Osteocyte (in vitro differentiated cells): Measurements from ENCODE around the gene ATP6V1C2. TPM values are rescaled to one million over a fixed set of nuclear protein-coding genes. Genes with fewer than 3 reads are reported as not detected.

Experiments
- DNase-seq: peaks from one replicate; pipeline ENCODE4 v3.0.0; 2021; ENCODE audit warnings: mixed read lengths; ENCODE audit not compliant: unreplicated experiment; ENCODE audit errors: extremely low spot score
- H3K27ac Mint-ChIP-seq: one replicate; pipeline ENCODE4 v1.8.0; 2021; ENCODE audit warnings: mild to moderate bottlenecking, mixed read lengths; ENCODE audit not compliant: unreplicated experiment
- H3K27me3 Mint-ChIP-seq: one replicate; pipeline ENCODE4 v1.8.0; 2021; ENCODE audit warnings: mixed read lengths; ENCODE audit not compliant: unreplicated experiment
- H3K36me3 Mint-ChIP-seq: one replicate; pipeline ENCODE4 v1.8.0; 2021; ENCODE audit warnings: mixed read lengths; ENCODE audit not compliant: unreplicated experiment
- H3K4me1 Mint-ChIP-seq: one replicate; pipeline ENCODE4 v1.8.0; 2021; ENCODE audit warnings: mixed read lengths; ENCODE audit not compliant: unreplicated experiment
- H3K4me3 Mint-ChIP-seq: one replicate; pipeline ENCODE4 v1.8.0; 2021; ENCODE audit warnings: mild to moderate bottlenecking, moderate library complexity, mixed read lengths; ENCODE audit not compliant: unreplicated experiment
- H3K9me3 Mint-ChIP-seq: one replicate; pipeline ENCODE4 v1.8.0; 2021; ENCODE audit warnings: mixed read lengths; ENCODE audit not compliant: unreplicated experiment
- total RNA-seq: library from RNA; stranded (reverse); gene quantifications from 2 replicates; pipeline ENCODE4 v1.2.1, GENCODE V29; 2021
- TF ChIP-seq, protein P1 (sequence below): fragments of 200-600 bp; sonication (generic); IDR thresholded peaks from 2 replicates; pipeline ENCODE4 v1.5.0; 2021; ENCODE audit warnings: antibody characterized with exemption, mild to moderate bottlenecking, moderate library complexity

ATP6V1C2 gene
- total RNA-seq, 1 donor from 2014 or later = not detected

DNA sequence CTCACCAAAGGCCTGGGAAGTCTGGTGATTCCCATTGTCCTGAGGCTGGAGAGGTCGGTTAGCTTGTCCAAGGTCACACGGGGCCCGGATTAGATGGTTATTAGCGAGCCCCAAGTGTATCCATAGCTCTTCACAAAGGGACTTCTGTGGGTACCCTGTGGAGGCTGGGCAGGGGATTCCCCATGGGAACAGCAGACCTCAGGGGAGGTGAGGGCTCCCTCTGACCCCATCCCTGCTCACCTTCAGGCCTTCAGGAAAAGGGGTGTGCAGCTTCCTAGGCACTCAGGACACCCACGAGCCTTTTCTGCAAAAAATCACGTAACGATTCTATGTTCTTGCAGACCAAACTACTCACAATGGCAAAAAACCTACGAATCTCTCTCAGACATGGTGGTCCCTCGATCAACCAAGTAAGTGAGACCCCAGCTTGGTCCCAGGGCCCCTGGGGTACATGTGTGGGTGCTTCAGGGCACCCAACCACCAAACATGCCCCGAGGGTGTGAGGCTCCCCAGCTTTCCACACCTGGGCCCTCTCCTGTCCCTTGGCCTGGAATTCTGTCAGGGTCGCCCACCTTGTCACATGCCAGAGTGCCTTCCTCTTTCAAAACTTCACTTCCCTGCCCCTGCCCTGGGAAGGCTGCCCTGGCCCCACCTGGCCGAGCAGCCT lies 50.9 kb downstream of the ATP6V1C2 start:
- no peaks in the 10 kb centered on the region for H3K36me3 Mint-ChIP-seq
- no peaks in the 10 kb centered on the region for H3K9me3 Mint-ChIP-seq
- no peak overlapping the region for H3K4me3 Mint-ChIP-seq
- TF ChIP-seq, protein P1, sequence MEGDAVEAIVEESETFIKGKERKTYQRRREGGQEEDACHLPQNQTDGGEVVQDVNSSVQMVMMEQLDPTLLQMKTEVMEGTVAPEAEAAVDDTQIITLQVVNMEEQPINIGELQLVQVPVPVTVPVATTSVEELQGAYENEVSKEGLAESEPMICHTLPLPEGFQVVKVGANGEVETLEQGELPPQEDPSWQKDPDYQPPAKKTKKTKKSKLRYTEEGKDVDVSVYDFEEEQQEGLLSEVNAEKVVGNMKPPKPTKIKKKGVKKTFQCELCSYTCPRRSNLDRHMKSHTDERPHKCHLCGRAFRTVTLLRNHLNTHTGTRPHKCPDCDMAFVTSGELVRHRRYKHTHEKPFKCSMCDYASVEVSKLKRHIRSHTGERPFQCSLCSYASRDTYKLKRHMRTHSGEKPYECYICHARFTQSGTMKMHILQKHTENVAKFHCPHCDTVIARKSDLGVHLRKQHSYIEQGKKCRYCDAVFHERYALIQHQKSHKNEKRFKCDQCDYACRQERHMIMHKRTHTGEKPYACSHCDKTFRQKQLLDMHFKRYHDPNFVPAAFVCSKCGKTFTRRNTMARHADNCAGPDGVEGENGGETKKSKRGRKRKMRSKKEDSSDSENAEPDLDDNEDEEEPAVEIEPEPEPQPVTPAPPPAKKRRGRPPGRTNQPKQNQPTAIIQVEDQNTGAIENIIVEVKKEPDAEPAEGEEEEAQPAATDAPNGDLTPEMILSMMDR = no peak
- DNase-seq = no peak
- H3K27ac Mint-ChIP-seq = no peak overlapping the region
- H3K27me3 Mint-ChIP-seq = no peaks in the 10 kb centered on the region
- H3K4me1 Mint-ChIP-seq = peaks cover 3% of the 10 kb centered on the region

DNA sequence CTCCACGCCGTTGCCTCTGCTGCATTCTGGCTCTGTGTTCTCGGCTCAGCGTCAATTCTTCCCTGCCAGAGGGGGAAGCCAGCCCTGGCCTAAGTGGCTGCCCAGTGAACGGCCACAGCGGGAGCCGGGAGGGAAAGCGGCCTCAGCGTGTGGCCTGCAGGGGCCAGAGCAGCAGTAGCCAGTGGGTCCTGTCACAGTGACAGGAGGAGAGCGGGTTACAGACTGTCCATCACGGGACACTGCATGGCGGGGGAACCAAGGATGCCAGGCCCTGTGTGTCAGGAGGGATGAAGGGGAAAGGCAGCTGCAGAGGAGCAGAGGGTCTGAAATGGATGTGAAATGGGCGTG lies 51.4 kb downstream of the ATP6V1C2 start:
- TF ChIP-seq, protein P1 = no peak
- Mint-ChIP-seq H3K27ac (no peak overlapping the region), H3K36me3 (no peaks in the 10 kb centered on the region), H3K27me3 (no peaks in the 10 kb centered on the region), H3K9me3 (no peaks in the 10 kb centered on the region), H3K4me3 (no peak overlapping the region), H3K4me1 (peaks cover 3% of the 10 kb centered on the region)
- DNase-seq = no peak

DNA sequence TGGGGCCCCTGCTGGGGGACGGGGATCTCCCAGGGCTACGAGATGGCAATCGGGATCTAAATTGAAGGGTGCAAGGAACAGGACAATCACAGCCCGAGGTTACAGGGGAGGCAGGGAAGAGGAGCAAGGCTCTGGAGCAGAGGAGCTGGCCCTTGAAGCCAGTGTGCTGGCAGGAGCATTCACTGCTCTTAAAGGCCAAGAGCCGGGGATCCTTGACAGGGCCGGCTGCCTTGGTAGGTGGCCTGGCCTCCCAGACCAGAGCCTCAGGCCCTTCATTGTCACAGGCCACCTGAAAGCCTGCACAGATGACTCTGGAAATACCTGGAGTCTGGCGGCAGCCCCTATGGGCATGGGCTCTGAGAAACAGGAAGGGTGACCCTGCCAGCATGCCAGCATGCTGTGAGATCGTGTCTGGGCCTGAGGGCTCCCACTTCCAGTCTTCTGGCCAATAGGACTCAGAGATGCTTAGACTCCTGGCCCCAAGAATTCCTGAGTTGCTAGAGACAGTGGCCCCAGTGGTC lies 52.5 kb downstream of the ATP6V1C2 start:
- Mint-ChIP-seq H3K27me3 (no peaks in the 10 kb centered on the region), H3K4me1 (peaks cover 3% of the 10 kb centered on the region), H3K4me3 (no peak overlapping the region), H3K27ac (no peak overlapping the region), H3K36me3 (peaks cover 4% of the 10 kb centered on the region), H3K9me3 (no peaks in the 10 kb centered on the region)
- no peak for DNase-seq
- TF ChIP-seq, protein P1 = no peak

DNA sequence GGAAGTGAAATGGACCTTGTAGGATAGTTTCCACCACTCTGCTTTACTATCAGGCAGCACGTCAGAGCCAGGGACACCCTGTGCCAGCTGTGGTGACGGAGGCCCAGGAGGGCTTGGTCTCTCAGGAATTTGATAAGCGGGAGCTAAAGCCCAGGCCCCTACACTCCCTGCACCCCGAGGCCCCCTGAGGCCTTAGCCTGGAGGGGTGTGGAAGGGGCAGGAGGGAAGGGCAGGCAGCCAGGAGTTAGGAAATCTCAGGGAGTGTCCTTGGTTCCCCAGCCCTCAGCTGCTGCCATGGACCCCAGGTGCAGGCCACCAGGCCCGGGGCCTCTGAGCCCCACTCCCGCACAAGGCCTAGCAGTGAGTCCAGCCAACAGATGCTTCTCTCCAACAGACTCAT lies 53.0 kb downstream of the ATP6V1C2 start:
- Mint-ChIP-seq H3K9me3 (no peaks in the 10 kb centered on the region), H3K27me3 (no peaks in the 10 kb centered on the region), H3K4me3 (no peak overlapping the region), H3K36me3 (peaks cover 4% of the 10 kb centered on the region), H3K27ac (peak overlapping the region; percentile 50), H3K4me1 (peaks cover 3% of the 10 kb centered on the region)
- DNase-seq = no peak
- TF ChIP-seq, protein P1 = no peak

DNA sequence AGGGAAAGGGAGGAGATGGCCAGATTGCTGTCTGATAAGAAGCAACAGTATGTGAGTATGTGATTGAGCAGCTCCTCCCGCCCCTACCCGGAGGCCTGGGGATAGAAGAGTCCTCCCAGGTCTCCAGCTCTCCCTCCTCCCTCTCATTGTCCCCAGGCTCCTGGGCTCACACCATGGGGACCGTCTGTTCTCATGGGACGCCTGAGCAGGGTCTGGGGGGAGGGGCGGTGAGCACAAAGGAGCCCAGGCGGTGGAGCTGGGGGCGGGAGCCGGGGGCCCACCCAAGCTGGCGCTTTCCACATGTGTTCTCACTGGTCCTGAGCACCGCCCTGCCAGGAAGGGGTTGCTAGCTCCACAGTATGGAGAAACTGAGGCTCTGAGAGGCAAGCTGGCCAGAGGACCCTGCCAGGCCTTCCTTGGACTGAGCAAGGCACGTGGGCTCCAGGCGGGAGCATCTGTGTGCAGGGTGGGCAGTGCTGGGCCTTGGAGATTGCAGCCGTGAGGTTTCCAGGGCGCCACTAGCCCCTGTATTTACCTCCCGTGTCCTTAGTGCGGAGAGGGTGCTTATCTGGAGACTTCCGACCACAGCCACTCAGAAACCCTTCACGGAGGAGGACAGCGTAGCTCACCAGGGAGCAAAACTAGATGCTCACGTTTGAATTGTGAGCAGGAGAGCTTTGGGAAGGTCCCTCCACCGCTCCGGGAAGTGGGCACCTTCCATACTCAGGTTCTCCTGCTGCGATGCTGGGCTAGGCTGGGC lies 53.8 kb downstream of the ATP6V1C2 start:
- DNase-seq = no peak
- TF ChIP-seq, protein P1 = no peak
- H3K36me3 Mint-ChIP-seq = peaks cover 8% of the 10 kb centered on the region
- H3K9me3 Mint-ChIP-seq = no peaks in the 10 kb centered on the region
- no peak overlapping the region for H3K4me3 Mint-ChIP-seq
- no peaks in the 10 kb centered on the region for H3K27me3 Mint-ChIP-seq
- H3K27ac Mint-ChIP-seq = no peak overlapping the region
- peaks cover 3% of the 10 kb centered on the region for H3K4me1 Mint-ChIP-seq
